A673 (cell line): ENCODE results near the gene EVX1. TPM values are rescaled to one million over a fixed set of nuclear protein-coding genes. Genes with fewer than 3 reads are reported as not detected.

ENCODE experiments used
- BruUV-seq: library from RNA; stranded (reverse); fragments of 400-500 nt; replicated peaks from 2 replicates; lab custom pipeline; 2021; lab: Mats Ljungman, UMichigan
- CTCF ChIA-PET: fragments of 300-600 bp; sonication (Branson Sonifier 250); formaldehyde crosslinking; loops from one replicate; lab custom pipeline; 2022; ENCODE audit warnings: antibody characterized with exemption; lab: Charles Lee
- POLR2A ChIA-PET: fragments of 300-600 bp; sonication (Branson Sonifier 250); formaldehyde crosslinking; loops from one replicate; lab custom pipeline; 2022; ENCODE audit warnings: antibody characterized with exemption; ENCODE audit not compliant: low non-redundant PET; lab: Charles Lee
- DNase-seq: peaks from one replicate; pipeline ENCODE4 v3.0.0-alpha.2; 2015; ENCODE audit warnings: low spot score
- H3K27ac ChIP-seq: fragments of 200-600 bp; sonication (generic); 2 replicates; pipeline ENCODE4 v1.5.1; 2016; ENCODE audit warnings: mixed run types, low read depth, mild to moderate bottlenecking, mixed read lengths, antibody characterized with exemption, low read length; ENCODE audit not compliant: poor library complexity, severe bottlenecking
- H3K27me3 ChIP-seq: fragments of 200-600 bp; sonication (generic); replicated peaks from 2 replicates; pipeline ENCODE4 v1.6.1; 2017; ENCODE audit warnings: mixed run types, low read depth, mild to moderate bottlenecking, mixed read lengths, antibody characterized with exemption, low read length; ENCODE audit not compliant: insufficient read depth, poor library complexity
- H3K36me3 ChIP-seq: fragments of 200-600 bp; sonication (generic); 2 replicates; pipeline ENCODE4 v1.6.1; 2016; ENCODE audit warnings: mixed run types, mild to moderate bottlenecking, mixed read lengths, antibody characterized with exemption, low read length; ENCODE audit not compliant: insufficient read depth, poor library complexity, severe bottlenecking
- H3K4me1 ChIP-seq: fragments of 200-600 bp; sonication (generic); 2 replicates; pipeline ENCODE4 v1.6.1; 2017; ENCODE audit warnings: mixed run types, mild to moderate bottlenecking, mixed read lengths, antibody characterized with exemption, low read length; ENCODE audit not compliant: insufficient read depth, poor library complexity, severe bottlenecking
- H3K4me3 ChIP-seq: fragments of 200-600 bp; sonication (generic); 2 replicates; pipeline ENCODE4 v1.5.1; 2016; ENCODE audit warnings: low read depth, mixed run types, mild to moderate bottlenecking, mixed read lengths, low read length; ENCODE audit not compliant: poor library complexity, severe bottlenecking
- H3K9me3 ChIP-seq: fragments of 200-600 bp; sonication (generic); 2 replicates; pipeline ENCODE4 v1.6.1; 2016; ENCODE audit warnings: mixed run types, low read depth, mild to moderate bottlenecking, mixed read lengths, antibody characterized with exemption, low read length; ENCODE audit not compliant: poor library complexity, severe bottlenecking
- CTCF ChIP-seq: fragments of 300-800, 200-600 bp; sonication (generic); conservative IDR thresholded peaks from 2 replicates; pipeline ENCODE4 v1.5.1; 2017; ENCODE audit warnings: low read depth, mild to moderate bottlenecking, antibody characterized with exemption, low read length, moderate library complexity, mixed read lengths
- EZH2 ChIP-seq: fragments of 200-600 bp; sonication (generic); IDR thresholded peaks from 2 replicates; pipeline ENCODE4 v1.6.1; 2017; ENCODE audit warnings: borderline replicate concordance, low read depth, mild to moderate bottlenecking, mixed read lengths, antibody characterized with exemption, low read length; ENCODE audit not compliant: poor library complexity, severe bottlenecking
- intact Hi-C: fragments of 100-400 bp; cut with micrococcal nuclease; formaldehyde crosslinking; loops from one replicate; pipeline ENCODE4 v1.10.0; 2022; ENCODE audit not compliant: unreplicated experiment
- total RNA-seq: library from RNA; stranded (reverse); gene quantifications from 2 replicates; pipeline ENCODE4 v1.2.3, GENCODE V29; 2021

Gene EVX1
- total RNA-seq, 1 experiment from 2014 or later, result not detected

- DNase-seq, result no peak
- no peaks in the 10 kb centered on the region for H3K36me3 ChIP-seq
- no peak overlapping the region for H3K4me3 ChIP-seq
- no peak overlapping the region for H3K27ac ChIP-seq
- intact Hi-C loops, result no loop called here
- TF ChIP-seq EZH2 (no peak), CTCF (no peak)
- H3K4me1 ChIP-seq, result no peaks in the 10 kb centered on the region
- BruUV-seq, result no TSS peak
- POLR2A ChIA-PET, result no interaction called here
- H3K27me3 ChIP-seq, result peaks cover 32% of the 10 kb centered on the region
- H3K9me3 ChIP-seq, result no peaks in the 10 kb centered on the region
- CTCF ChIA-PET, result no interaction called here
Measured at GRCh38 chr7:27283558-27283957, 41.0 kb downstream of the EVX1 start.

- CTCF ChIA-PET, result no interaction called here
- no peaks in the 10 kb centered on the region for H3K4me1 ChIP-seq
- no peak overlapping the region for H3K27ac ChIP-seq
- intact Hi-C loops, result no loop called here
- TF ChIP-seq EZH2 (no peak), CTCF (no peak)
- peaks cover 2% of the 10 kb centered on the region for H3K27me3 ChIP-seq
- no TSS peak for BruUV-seq
- H3K36me3 ChIP-seq, result no peaks in the 10 kb centered on the region
- no peak for DNase-seq
- POLR2A ChIA-PET, result no interaction called here
- no peak overlapping the region for H3K4me3 ChIP-seq
- no peaks in the 10 kb centered on the region for H3K9me3 ChIP-seq
Measured at GRCh38 chr7:27295236-27295635, 52.6 kb downstream of the EVX1 start.

- BruUV-seq, result no TSS peak
- H3K27me3 ChIP-seq, result peaks cover 2% of the 10 kb centered on the region
- no peak for TF ChIP-seq EZH2
- no peak for TF ChIP-seq CTCF
Measured at GRCh38 chr7:27297356-27297755, 54.8 kb downstream of the EVX1 start.

More at GRCh38 chr7:27297356-27297755, 54.8 kb downstream of the EVX1 start:
- Histone ChIP-seq H3K4me1 (no peaks in the 10 kb centered on the region), H3K4me3 (no peak overlapping the region), H3K9me3 (no peaks in the 10 kb centered on the region), H3K36me3 (no peaks in the 10 kb centered on the region), H3K27ac (no peak overlapping the region)
- ChIA-PET POLR2A (no interaction called here), CTCF (no interaction called here)
- no peak for DNase-seq
- intact Hi-C loops, result no loop called here

Other genes starting within 250 kb of the EVX1 start
- not detected in 2 replicates for gene HOXA1, start 146.8 kb upstream of the EVX1 start, total RNA-seq
- not detected in 2 replicates for gene HOXA2, start 140.1 kb upstream of the EVX1 start, total RNA-seq
- gene HOXA4, start 112.0 kb upstream of the EVX1 start, total RNA-seq, result not detected in 2 replicates
- not detected in 2 replicates for gene HOXA5, start 99.1 kb upstream of the EVX1 start, total RNA-seq
- gene HOXA6, start 95.0 kb upstream of the EVX1 start, total RNA-seq, result not detected in 2 replicates
- not detected in 2 replicates for gene HOXA3, start 90.2 kb upstream of the EVX1 start, total RNA-seq
- 0.56 and 1.5 TPM in 2 replicates for gene HOXA7, start 86.1 kb upstream of the EVX1 start, total RNA-seq
- not detected in 2 replicates for gene HOXA9, start 77.3 kb upstream of the EVX1 start, total RNA-seq
- not detected in 2 replicates for gene HOXA10, start 68.5 kb upstream of the EVX1 start, total RNA-seq
- gene HOXA11, start 57.6 kb upstream of the EVX1 start, total RNA-seq, result not detected in 2 replicates
- not detected in 2 replicates for gene HOXA13, start 42.7 kb upstream of the EVX1 start, total RNA-seq